Measurements from ENCODE around the gene SCGB1C2.
"Not testable (repeated sequence)": the region's sequence is repeated elsewhere in the genome, so short reads cannot be mapped to it uniquely, and the experiment has no call there.

The SCGB1C2 gene

DNA sequence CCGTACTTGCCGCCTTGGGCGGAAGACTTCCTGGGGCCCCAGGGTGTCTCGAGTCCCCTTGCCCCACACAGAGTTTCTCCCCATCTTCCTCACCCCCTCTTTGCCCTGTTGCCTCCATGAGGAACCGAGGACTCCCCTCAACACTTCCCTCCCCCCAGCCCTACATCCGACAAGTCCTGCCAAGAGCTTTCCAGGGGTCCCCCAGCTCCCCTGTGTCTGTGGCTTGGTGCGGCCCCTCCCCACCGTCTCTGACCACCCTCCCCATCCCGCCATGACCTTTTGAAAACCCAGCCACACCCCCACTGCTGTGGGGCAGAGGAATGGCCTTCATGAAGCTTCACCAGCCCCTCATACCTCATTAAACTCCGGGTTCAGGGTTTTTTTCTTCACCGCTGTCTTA, 11.4 kb downstream of the SCGB1C2 start:
- no peak for DNase-seq (ENCODE audit: low read depth in 3 of 3)

DNA sequence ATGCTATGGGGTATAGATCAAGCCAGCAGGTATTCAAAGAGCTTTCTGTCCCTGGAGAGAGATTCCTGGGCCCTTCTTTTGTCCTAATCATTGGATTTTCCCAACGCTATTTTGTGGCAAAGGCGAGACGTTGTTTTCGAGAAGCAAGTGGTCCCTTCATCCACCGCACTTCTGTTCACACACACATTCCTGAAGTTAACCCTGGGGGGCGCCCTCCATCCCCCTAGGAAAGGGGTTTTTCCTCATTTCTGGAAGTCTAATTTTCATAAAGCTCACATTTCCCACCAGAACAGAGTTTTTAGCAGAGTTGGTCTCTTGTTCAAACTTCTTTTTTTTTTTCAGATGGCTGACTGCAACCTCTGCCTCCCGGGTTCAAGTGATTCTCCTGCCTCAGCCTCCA, 11.9 kb downstream of the SCGB1C2 start:
- no peak for DNase-seq (ENCODE audit: low read depth in 3 of 3)

DNA sequence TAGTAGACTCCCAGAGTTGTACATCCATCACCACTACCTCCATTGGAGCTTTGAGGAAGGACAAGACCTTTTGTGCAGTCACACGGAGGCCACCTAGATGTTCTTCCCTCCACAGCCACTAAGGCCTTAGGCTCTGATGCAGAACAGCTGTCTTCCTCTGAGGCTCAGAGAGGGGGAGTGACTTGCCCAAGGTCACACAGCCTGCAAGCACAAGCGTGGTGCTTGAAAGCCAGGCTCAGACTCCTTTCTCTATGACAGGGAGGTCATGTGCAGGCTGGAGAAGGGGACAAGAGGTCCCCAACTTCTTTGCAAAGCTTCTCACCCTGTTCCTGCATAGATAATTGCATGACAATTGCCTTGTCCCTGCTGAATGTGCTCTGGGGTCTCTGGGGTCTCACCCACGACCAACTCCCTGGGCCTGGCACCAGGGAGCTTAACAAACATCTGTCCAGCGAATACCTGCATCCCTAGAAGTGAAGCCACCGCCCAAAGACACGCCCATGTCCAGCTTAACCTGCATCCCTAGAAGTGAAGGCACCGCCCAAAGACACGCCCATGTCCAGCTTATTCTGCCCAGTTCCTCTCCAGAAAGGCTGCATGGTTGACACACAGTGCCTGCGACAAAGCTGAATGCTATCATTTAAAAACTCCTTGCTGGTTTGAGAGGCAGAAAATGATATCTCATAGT, 12.7 kb downstream of the SCGB1C2 start:
- DNase-seq (ENCODE audit: low read depth in 3 of 3), result no peak

DNA sequence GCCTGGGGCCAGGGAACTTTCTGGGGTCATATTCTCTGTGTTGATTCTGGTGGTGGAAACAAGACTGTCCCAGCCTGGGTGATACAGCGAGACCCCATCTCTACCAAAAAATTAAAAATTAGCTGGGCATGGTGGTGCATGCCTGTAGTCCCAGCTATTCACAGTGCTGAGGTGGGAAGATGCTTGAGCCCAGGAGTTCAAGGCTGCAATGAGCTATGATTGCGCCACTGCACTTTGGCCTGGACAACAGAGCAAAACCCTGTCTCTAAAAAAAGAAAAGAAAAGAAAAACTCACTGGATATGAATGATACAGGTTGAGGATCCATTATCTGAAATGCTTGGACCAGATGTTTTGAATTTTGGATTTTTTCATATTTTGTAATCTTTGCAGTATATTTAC, 13.6 kb downstream of the SCGB1C2 start:
- DNase-seq (ENCODE audit: low read depth in 3 of 3), result no peak

DNA sequence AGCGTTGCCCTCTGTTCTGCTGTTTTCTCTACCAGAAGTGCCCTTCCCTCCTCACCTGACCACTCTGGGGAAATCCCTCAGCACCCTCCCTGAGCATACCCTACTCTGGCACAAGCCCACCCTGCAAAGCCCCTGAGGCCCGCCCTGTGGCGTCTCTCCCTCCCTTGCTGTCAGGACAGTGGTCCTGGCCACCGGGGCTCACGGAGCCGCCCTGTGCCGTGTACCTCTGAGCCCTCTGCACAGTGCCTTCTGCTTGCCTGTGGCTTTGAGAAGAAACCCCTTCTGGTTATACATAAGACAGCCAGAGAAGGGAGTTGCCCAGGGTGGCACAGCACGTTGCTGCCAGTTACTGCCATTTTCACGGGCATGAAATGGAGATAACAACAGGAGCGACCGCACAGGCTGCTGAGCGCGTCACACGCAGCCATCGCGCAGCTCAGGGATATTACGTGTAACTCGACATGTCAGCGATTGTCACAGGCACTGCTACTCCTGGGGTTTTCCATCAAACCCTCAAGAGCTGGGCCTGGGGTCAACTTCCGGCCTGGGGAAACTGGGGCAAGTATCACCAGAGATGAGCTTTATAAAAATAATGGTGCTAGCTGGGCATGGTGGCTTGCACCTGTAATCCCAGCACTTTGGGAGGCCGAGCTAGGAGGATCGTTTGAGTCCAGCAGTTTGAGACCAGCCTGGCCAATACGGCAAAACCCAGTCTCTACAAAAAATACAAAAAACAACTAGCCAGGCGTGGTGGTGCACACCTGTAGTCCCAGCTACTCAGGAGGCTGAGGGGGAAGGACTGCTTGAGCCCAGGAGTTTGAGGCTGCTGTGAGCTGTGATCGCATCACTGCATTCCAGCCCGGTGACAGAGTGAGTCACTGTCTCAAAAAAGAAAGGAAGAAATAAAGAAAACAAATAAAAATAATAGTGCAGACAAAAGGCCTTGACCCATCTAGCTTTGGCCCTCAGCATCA, 14.8 kb downstream of the SCGB1C2 start:
- DNase-seq (ENCODE audit: low read depth in 3 of 3), result no peak

DNA sequence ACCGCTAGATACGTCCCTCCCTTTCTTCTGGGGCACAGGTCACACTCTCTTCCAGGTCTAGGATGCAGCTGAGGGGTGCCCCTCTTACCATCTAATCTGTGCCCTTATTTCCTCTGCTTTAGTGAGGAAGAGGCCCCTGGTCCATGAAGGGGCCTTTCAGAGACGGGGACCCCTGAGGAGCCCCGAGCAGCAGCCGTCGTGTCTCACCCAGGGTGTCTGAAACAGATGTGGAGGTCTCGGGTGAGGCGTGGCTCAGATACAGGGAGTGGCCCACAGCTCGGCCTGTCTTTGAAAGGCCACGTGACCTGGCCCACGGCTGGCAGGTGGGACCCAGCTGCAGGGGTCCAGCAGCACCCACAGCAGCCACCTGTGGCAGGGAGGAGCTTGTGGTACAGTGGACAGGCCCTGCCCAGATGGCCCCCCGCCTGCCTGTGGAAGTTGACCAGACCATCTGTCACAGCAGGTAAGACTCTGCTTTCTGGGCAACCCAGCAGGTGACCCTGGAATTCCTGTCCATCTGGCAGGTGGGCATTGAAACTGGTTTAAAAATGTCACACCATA, 15.6 kb downstream of the SCGB1C2 start:
- DNase-seq (ENCODE audit: low read depth in 3 of 3), result no peak

DNA sequence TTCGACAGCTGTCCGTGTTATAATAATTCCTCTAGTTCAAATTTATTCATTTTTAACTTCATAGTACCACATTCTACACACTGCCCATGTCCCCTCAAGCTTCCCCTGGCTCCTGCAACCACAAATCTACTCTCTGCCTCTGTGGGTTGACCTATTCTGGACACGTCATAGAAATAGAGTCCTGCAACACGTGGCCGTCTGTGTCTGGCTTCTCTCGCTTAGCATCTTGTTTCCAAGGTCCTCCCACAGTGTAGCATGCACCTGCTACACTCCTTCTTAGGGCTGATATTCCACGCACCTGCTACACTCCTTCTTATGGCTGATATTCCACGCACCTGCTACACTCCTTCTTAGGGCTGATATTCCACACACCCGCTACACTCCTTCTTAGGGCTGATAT, 16.5 kb downstream of the SCGB1C2 start:
- DNase-seq (ENCODE audit: low read depth in 3 of 3), result no peak

DNA sequence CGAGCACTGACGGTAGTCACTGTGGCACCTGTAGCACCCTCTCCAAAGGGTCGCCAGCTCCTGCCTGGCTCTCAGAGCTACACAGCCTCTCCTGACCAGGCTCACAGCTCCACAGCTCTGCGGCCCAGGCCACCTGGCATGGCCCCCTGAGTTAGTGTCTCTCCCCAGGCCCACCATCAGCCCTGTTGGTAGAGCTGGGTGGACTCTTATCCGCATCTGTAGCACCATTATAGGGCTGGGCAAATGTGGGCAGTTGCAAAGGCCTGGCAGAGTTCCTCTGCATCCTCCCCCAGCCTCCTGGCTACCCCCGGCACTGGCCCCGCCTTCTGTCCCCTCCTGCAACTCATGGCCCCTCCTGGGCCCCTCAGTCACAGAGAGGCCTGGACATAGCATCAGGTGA, 18.2 kb downstream of the SCGB1C2 start:
- DNase-seq (ENCODE audit: low read depth in 3 of 3), result no peak

DNA sequence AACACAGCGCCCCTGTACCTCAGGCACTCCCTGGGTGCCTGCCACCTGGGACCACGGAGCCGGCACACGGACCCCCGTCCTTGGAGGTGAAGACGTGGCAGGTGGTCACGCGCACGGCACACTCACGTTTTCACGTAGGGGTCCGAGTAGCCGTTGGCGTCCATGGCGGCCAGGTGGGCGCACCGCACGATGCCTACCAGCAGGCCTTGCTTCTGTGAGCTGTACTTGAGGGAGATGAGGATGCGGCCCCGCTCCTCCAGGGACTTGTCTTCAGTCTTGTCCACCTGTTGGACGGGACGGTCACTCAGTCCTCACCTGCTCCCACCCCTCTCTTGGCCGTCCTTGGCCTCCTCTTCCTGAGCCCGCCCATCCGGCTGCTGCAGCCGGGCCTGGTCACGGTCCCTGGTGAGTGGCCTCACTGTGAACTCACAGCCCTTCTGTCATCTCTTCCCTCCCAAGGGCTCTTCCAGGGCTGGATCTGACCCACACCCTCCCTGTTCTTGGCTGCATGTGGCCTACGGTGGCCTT, 18.8 kb downstream of the SCGB1C2 start:
- no peak for DNase-seq (ENCODE audit: low read depth in 3 of 3)

DNA sequence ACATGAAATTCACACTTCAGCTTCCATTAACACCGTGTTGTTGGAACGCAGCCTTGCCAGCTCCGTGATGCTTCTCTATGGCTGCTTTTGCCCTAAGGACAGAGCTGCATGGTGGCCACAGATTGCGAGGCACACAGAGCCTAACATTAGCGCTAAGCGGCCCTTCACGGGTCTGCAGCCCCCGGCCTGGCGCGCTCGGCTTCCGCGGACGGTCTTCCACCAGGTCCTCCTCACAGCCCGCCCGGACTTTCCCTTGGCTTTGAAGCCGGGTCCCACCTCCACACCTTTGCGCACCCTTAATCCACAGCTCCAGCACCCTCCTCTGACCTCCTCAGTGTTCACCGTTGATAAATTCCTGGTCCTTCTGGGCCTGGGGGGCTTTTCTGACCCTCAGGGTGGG, 19.6 kb downstream of the SCGB1C2 start:
- no peak for DNase-seq (ENCODE audit: low read depth in 3 of 3)

DNA sequence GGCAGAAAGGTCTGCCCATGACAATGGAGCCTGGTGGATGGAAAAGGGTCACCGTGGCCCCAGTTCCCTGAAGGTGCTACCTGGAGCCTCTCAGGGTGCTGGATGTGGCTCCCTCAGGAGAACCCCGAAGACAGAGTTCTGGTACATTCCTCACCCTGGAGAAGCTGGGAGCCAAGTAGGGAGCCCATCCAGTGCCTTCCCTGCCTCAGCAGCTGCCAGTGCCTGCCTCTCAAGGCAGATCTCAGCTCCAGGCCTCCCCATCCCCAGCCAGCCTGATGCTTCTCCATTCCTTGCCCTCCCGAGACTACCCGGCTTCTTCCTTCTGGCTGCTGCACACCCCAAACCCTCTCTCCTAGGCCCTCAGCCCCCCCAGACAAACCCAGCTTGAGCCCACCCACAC, 20.5 kb downstream of the SCGB1C2 start:
- no peak for DNase-seq (ENCODE audit: low read depth in 3 of 3)

DNA sequence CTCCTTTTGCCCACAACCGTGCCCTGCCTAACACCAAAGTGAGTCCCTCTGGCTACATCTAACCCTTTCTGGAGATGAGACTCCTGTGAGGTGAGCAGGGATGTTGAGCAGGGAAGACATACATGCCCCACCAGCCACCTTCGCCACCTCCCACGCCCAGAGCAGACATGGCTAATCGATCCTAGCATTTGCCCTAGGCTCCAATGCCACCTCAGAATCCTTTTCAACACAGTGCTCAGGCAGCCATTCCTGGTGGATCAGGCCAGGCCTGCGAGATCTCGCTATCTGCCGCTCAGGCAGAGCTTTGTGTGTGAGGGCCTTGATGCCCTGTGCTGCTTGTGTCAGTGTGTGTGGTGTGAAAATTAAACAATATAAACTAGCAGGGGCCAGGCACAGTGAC, 21.0 kb downstream of the SCGB1C2 start:
- DNase-seq (ENCODE audit: low read depth in 3 of 3), result no peak

DNA sequence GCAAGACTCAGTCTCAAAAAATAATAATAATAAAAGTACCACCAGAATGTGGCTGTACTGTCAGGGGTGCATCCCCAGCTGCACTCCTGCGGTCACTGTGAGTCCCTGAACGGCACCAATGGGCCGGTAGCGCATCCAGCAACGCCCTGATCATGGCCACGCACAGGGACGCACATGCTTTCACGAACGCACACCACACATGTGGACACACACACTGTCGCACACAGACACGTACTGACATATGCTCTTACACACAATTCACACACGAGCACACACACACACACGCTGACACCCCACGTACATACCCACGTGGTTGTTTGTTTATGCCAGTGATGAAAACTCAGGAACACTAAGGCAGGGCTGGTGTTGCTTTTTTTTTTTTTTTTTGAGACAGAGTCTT, 22.2 kb downstream of the SCGB1C2 start:
- no peak for DNase-seq (ENCODE audit: low read depth in 3 of 3)

DNA sequence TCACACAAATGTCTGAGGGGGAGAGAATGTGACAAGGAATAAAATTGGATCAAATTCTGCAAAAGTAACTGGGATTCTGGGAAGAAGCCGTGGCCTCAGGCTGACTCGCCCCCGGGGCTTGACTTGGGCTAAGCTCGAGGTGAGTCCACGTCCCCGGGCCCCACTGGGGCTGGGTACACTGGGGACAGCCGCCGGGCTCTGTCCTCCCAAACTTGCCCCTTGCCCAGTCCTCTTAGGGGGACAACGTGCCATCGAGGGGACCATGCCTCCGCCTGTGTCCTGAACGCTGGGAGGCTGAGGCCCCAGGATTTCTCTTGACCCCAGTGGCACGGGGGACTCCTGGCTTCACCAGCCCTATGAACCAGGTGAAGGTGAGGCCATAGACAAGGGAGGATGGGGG, 23.0 kb downstream of the SCGB1C2 start:
- no peak for DNase-seq (ENCODE audit: low read depth in 3 of 3)

DNA sequence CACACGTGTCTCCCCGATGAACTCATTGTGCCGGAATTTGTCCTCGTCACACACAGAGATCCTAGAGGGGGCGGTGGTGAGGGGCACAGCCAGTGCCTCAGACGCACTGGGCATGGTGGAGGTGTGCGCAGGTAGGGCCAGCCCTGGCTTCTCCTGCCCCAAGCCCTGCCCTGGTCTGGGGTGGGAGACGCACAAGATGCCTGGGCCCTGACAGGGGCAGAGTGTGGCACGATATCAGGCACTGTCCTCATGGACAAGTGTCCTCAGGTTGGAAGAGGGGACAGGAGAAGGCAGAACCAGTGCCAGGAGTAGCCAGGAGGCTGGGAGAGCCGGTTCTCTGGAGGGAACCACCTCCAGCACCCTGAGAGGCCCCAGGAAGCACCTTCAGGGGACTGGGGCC, 24.1 kb downstream of the SCGB1C2 start:
- DNase-seq (ENCODE audit: low read depth in 3 of 3), result no peak

DNA sequence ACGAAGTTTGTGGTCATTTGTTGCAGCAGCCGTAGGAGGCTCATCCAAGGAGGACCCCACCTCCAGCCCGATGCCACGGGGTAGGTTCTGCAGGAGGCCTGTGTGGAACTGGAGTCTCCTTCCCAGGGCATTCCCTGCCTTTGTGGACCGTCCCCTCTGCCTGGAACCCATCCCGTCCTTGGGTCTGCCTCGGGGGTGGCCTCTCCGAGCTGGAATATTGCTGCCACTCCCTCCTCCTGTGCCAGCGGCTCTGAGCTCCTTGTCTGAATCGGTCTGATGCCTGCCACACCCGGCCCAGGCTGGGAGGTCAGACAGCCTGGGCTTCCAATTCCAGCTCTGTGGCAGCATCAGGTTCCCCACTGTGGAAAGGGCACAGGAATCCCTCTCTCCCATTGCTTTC, 25.3 kb downstream of the SCGB1C2 start:
- no peak for DNase-seq (ENCODE audit: low read depth in 3 of 3)

DNA sequence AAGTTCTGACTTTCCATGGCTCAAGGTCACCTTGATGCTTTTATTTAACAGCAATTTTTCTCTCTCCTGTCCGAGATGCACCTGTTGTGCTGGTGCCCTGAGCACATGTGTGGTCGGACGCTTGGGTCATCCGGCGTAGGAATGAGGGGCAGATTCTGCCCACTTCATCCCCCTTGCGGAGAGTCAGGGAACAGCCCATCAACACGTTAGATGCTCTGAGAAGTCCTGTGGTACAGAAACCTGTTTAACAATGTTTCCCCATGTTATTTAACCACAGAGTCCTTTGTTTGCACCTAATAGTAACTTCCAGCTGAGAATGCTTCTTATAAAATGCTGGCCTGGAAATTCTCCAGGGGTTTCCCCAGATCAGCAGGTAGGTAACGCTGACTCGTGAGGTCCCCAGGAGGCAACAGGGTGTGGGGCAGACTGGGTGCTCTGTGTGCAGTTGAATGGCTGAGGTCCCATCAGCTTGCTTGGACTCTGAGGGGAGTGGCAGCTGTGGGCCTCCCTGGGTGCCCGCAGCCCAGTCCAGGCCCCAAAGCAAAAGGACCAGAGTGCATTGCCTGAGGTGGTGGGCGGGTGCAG, 26.2 kb downstream of the SCGB1C2 start:
- DNase-seq (ENCODE audit: low read depth in 3 of 3), result no peak

DNA sequence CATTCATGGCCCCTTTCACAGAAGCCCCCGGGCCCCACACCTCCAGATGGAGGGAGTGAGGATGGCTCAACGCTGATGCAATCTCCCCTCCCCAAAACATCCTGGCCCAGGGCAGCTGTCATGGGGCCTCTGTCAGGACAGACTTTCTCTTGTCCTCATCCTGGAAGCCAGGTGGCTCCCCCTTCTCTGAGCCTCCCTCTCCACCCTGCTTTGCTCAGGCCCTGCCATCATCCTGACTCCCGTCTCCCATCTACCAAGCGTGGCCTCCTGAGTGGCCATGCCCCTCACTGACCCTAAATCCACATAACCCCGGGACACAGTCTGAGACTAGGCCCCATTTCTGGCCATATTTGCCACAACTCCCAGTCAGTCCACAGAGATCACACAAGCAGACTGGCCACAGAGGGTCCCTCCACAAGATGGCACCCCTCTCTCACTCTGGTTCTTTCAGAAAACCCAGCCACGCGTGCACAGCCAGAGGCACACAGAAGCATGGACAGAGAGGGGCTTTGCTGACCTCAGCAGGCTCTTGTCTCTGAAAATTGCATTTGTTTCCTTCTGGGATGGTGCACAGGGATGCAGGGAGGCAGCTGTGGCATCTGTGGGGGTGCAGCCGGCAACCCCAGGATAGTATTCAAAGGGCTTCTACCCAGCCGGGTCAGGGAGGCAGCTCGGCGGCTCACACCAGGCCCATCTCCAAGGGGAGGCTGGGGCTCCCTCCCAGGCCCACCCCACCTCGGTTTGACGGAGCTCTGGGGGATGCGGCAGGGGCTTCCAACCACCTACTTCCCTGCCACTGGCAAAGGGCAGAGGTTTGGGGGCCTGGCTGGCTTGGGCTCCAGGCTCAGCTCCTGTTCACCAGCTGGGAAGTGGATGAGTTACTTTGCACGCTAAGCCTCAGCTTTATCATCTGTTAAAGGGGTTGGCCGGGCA, 27.2 kb downstream of the SCGB1C2 start:
- DNase-seq (ENCODE audit: low read depth in 3 of 3), result no peak

DNA sequence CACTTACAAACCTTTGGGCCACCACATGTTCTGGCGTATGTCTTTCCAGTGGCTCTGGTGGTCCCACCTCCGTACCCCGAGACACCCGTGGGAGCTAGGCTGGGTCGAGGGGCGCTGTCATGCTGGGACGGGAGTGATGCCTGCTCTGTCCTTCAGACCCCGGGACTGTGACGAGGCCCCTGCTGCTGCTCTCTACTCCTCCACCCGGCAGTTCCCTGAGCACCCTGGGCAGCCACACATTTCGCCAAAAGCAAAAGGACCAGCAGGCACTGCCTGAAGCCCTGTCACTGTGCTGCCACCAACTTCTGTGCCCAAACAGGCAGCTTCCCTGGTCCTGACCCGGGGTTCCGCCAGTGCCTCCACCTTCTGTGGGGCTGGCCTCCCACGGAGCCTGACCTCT, 28.6 kb downstream of the SCGB1C2 start:
- DNase-seq (ENCODE audit: low read depth in 3 of 3), result no peak

DNA sequence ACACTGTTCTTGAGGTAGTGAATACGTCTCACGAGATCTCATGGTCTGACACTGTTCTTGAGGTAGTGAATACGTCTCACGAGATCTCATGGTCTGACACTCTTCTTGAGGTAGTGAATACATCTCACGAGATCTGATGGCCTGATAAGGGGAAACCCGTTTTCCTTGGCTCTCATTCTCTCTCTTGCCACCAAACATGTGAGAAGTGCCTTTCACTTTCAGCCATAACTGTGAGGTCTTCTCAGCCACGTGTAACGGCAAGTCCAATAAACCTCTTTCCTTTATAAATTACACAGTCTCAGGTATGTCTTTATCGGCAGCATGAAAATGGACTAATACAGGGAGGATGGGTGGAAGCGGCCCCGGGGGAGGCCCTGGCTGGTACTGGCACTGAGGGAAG, 31.2 kb downstream of the SCGB1C2 start:
- DNase-seq (ENCODE audit: low read depth in 3 of 3), result not testable (repeated sequence)

DNA sequence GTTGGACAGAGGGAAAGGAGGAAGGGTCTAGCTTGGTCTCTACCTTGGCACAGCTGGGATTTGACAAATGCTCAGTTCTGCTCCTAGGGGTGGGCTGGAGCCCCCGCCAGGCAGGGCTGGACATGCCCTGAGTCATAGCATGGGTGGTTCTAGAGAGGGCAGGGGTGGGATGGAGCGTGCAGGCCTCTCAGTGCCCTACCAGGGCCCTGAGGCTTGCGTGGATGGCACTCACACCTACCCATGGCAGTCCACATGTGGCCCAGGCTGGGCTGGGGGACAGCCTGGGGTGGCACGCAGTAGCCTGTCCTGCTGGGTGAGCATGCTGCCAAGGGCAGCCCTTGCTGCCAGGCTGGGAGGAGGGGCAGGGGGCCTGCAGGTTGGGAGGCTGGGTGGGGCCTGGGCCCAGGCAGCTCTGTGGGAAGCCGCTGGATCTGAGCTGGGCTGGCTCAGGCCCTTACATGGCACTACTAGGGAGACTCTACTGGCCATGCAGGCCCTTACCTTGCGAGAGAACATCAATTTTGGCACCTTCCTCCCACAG, 32.8 kb downstream of the SCGB1C2 start:
- DNase-seq (ENCODE audit: low read depth in 3 of 3), result no peak

All from stimulated activated CD4-positive, alpha-beta T cell treated with anti-CD3 and anti-CD28 coated beads, TNF-alpha, amount 100 ng/mL, for 24 hours (primary cell).